ENCODE results near the gene SNAI1. TPM values are rescaled to one million over a fixed set of nuclear protein-coding genes. Genes with fewer than 3 reads are reported as not detected.

Gene SNAI1
- total RNA-seq, 1 donor = 2.7 TPM

GRCh38 chr20:49941456-49941855 lies 41.3 kb upstream of the SNAI1 start:
- H3K4me3 ChIP-seq (ENCODE audit: low read depth, low read length) = no peak overlapping the region
- DNase-seq (ENCODE audit: low read depth) = no peak
- TF ChIP-seq CTCF (IDR thresholded peaks at IDR 0.05; ENCODE audit: insufficient read depth, low read length) = no peak

DNA sequence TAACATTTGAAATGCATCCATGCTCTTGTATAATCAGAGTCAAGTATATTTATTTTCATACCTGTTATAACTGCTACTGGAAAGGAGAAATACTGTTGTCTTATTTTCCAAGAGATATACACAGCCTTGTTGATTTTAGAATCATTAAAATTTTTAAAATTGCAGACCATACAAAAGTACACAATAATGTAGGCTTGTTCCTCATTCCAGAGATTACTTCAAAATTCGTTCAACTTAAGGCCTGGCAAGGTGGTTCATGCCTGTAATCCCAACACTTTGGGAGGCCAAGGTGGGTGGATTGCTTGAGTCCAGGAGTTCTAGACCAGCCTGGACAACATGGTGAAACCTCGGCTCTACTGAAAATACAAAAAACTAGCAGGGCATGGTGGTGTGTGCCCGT lies 40.5 kb upstream of the SNAI1 start:
- DNase-seq (ENCODE audit: low read depth) = no peak
- no peak for TF ChIP-seq CTCF (IDR thresholded peaks at IDR 0.05; ENCODE audit: insufficient read depth, low read length)
- no peak overlapping the region for H3K4me3 ChIP-seq (ENCODE audit: low read depth, low read length)

DNA sequence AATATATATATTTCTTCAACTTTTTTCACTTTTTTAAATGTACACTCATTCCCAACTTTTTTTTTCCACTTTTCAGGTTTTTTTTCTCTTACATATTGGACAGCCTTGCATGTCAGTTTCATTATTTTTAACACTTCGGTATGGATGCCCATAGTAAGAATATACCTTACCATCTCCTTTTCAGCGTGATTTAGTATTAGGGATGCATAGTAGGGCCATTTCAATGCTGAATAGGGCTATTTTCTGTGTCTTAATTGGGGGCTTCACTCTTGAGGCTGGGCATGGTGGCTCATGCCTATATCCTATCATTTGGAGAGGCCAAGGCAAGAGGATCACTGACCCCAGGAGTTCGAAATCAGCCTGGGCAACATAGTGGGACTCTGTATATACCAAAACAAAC lies 39.8 kb upstream of the SNAI1 start:
- no peak for DNase-seq (ENCODE audit: low read depth)
- TF ChIP-seq CTCF (IDR thresholded peaks at IDR 0.05; ENCODE audit: insufficient read depth, low read length) = no peak
- H3K4me3 ChIP-seq (ENCODE audit: low read depth, low read length) = no peak overlapping the region

DNA sequence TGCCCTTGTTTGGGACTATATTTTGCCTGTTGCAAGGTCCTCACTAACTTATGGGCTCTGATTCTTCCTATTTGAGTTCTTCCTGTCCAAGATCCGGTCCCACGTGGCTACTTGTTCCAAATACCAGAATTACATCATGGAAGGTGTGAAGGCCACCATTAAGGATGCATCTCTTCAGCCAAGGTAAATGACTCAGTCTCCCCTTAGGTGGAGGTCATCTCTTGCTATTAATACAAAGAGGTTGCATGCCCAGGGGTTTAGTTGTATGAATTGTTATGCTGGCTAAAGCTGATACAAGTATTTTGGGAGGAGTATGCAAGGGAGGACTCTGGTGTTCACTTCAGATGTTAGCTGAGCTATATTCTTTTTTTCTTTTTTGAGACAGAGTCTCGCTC lies 37.5 kb upstream of the SNAI1 start:
- no peak for TF ChIP-seq CTCF (IDR thresholded peaks at IDR 0.05; ENCODE audit: insufficient read depth, low read length)
- no peak for DNase-seq (ENCODE audit: low read depth)
- no peak overlapping the region for H3K4me3 ChIP-seq (ENCODE audit: low read depth, low read length)

- no peak for TF ChIP-seq CTCF (IDR thresholded peaks at IDR 0.05; ENCODE audit: insufficient read depth, low read length)
- no peak for DNase-seq (ENCODE audit: low read depth)
- no peak overlapping the region for H3K4me3 ChIP-seq (ENCODE audit: low read depth, low read length)
Observed at GRCh38 chr20:49945701-49946477, 36.9 kb upstream of the SNAI1 start.

DNA sequence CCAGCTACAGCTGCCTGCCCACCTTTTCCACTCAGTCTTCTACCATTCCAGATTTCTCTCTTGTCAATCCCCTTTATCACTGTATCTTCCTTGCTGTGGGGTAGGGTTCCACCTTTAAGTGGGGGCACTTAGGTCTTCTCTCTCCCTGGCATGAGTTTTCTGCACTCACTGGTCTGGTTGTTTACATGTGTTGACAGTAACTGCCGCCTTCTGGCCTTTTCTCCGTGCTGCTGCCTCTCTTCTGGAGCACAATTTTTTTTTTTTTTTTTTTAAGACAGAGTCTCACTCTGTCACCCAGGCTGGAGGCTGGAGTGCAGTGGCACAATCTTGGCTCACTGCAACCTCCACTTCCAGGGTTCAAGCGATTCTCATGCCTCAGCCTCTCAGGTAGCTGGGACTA lies 34.6 kb upstream of the SNAI1 start:
- H3K4me3 ChIP-seq (ENCODE audit: low read depth, low read length) = no peak overlapping the region
- no peak for TF ChIP-seq CTCF (IDR thresholded peaks at IDR 0.05; ENCODE audit: insufficient read depth, low read length)
- DNase-seq (ENCODE audit: low read depth) = no peak
